C1 segment of cervical spinal cord (tissue), 14 donors: ENCODE measurements around the gene POLE2.
"Not testable (repeated sequence)": the region's sequence is repeated elsewhere in the genome, so short reads cannot be mapped to it uniquely, and the experiment has no call there.

Experiments used
- DNase-seq, 14 donors: peaks; one replicate each; lab custom pipeline; 2025; lab: John Stamatoyannopoulos, UW

POLE2 gene, protein sequence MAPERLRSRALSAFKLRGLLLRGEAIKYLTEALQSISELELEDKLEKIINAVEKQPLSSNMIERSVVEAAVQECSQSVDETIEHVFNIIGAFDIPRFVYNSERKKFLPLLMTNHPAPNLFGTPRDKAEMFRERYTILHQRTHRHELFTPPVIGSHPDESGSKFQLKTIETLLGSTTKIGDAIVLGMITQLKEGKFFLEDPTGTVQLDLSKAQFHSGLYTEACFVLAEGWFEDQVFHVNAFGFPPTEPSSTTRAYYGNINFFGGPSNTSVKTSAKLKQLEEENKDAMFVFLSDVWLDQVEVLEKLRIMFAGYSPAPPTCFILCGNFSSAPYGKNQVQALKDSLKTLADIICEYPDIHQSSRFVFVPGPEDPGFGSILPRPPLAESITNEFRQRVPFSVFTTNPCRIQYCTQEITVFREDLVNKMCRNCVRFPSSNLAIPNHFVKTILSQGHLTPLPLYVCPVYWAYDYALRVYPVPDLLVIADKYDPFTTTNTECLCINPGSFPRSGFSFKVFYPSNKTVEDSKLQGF

DNA sequence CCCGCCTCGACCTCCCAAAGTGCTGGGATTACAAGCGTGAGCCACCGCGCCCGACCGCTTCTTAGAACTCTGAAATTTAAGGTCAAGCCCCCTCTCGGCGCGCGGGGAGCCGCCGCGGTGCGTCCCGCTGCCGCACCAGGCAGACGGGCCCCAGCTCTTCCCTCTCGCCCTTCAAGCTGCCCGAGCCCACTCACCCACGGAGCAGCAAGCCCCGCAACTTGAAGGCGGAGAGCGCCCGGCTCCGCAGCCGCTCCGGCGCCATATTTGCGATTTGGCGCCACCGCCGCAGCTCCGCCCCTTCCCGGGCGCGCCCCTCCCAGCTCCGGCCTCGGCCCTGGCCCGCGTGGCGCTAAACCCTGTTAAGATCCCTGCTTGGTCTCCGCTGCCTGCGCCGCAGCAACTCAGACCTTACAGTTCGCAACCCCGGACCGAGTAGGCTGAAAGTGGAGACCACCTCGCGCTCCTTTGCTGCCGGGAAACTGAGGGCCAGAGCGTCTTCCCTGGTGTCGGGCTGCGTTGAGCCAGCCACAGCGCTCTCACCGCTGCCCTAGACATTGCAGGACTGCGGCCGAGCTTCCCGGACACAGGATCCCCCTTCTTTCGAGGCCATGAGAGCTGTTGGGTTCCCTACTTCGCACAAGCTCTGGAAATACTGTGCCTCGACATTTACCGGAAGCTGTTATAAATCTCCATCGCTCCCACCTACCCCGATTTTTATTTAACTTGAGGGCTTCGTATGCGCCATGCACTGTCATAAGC is at the start of gene POLE2:
TSS of gene POLE2 (minus strand) at position 273 of the 759 bp plus-strand sequence. CDS start at position 262, 11 bp downstream.
- DNase-seq: peak in 13 of 14 donors; percentile 4 to 76 (median 54)

DNA sequence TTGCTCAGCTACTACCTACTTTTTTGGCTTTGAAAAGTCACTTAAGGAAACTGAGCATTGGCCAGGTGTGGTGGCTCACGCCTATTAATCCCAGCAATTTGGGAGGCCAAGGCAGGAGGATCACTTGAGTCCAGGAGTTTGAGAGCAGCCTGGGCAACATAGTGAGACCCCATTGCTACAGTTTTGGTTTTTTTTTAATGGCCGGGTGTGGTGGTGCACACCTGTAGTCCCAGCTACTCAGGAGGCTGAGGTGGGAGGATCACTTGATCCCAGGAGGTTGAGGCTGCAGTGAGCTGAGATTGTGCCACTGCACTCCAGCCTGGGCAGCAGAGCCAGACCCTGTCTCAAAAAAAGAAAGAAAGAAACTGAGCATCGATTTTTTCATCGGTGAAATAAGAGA is 47.7 kb upstream of the POLE2 start:
- DNase-seq: not testable (repeated sequence)

DNA sequence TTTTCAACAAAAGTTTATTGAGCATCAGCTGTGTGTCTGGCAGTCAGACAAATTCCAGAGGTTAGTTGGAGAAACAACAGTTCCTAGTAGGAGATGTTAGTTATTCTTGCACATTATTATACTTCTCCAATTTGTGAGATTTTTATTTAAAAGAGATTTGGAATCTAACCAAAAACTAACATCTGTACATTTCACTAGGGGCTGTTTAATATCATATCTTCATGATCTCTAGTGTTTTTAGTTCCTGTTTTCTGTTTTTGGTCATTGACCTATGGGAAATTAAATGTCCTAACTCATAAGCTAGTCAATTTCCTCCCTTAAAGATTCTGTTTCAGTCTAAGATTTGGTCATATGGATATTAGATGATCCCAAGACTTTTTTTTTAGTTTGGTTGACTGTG is 45.8 kb upstream of the POLE2 start:
- DNase-seq: no peak

DNA sequence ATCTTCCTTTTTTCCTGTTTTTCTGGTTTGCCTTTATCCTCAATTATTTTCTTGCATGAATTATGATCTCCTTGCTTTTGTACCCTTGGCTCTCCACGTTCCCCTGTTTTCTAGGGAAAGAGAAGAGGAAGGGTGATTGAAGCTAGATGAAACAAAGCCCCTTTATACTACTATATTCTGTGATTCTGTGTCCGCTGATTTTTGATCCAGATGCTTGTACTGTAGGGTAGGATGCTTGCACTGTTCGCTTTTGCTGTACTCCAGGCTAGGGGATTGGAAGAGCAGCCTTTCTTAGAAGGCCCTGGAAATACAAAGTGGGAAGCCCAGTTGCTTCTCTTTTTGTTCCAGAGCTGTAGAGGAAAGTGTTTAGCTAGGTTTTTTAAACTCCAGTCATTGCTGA is 44.9 kb upstream of the POLE2 start:
- peak in 1 of 14 donors; percentile 22 for DNase-seq

DNA sequence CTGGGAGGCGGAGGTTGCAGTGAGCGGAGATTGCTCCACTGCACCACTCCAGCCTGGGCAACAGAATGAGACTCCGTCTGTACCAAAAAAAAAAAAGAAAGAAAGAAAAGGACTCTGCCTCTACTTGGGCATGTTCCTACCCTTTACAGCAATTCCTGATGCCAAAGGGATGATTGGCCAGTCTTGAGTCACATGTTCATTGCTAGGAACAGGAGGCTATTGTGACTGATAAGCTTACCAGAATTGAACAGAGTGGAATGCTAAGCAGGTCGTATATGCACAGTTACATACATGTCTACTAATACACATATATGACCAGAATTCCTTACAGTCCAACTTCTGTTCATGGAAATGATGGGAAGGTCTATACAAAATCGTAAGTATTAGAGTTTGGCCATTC is 39.2 kb upstream of the POLE2 start:
- no peak for DNase-seq

DNA sequence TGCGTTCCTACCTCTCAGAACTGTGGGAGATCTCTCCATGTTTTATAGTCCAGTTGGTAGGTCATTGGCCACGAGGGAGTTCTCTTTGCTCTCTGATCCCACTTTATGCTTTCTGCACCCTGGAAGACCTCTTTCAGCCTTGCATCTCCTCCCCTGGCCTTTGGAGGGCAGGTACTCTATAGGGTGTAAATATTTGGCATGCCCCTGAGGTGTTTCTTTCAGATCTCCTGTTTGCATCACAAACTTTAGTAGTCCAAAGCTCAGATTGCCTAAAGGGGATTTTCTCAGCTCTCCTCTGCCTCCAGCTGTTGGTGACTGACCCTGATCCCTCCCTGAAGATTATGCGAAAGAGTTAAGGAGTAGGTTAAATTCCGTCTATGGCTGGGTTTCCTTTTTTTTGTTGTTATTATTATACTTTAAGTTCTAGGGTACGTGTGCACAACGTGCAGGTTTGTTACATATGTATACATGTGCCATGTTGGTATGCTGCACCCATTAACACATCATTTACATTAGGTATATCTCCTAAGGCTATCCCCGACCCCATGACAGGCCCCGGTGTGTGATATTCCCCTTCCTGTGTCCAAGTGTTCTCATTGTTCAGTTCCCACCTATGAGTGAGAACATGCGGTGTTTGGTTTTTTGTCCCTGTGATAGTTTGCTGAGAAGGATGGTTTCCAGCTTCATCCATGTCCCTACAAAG is 33.9 kb upstream of the POLE2 start:
- DNase-seq: not testable (repeated sequence)

DNA sequence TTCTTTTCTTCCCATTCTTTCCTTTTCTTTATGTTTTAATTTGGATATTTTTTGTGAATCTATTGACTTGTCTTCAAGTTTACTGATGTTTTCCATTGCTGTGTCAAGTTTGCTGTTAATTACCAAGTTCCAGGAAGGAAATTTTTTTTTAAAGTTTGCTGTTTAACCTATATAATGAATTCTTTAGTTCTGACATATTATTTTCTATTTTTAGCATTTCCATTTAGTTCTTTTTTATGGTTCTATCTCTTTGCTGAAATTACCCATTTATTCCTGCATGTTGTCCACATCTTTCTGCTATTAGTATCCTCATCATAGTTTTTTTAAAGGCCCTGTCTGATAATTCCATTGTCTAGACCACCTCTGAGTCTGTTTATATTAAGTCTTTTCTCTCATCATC is 32.7 kb upstream of the POLE2 start:
- no peak for DNase-seq

DNA sequence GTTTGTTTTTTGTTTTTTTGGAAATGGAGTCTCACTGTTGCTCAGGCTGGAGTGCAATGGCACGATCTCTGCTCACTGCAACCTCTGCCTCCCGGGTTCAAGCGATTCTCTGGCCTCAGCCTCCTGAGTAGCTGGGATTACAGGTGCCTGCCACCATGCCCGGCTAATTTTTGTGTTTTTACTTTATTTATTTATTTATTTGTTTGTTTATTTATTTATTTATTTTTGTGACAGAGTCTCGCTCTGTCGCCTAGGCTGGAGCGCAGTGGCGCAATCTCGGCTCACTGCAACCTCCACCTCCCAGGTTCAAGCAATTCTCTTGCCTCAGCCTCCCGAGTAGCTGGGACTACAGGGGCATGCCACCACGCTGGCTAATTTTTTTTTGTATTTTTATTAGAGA is 23.0 kb upstream of the POLE2 start:
- not testable (repeated sequence) for DNase-seq

DNA sequence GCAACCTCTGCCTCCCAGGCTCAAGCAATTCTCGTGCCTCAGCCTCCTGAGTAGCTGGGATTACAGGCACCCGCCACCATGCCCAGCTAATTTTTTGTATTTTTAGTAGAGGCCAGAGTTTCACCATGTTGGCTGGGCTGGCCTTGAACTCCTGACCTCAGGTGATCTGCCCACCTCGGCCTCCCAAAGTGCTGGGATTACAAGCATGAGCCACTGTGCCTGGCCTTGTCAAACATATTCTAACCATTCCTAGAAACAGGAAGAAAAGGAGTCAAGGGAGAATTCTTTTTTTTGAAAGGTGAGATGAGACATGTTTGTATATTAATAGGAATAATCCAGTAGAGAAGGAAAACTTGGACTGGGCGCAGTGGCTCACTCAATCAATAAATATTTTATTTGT is 16.5 kb upstream of the POLE2 start:
- not testable (repeated sequence) for DNase-seq

DNA sequence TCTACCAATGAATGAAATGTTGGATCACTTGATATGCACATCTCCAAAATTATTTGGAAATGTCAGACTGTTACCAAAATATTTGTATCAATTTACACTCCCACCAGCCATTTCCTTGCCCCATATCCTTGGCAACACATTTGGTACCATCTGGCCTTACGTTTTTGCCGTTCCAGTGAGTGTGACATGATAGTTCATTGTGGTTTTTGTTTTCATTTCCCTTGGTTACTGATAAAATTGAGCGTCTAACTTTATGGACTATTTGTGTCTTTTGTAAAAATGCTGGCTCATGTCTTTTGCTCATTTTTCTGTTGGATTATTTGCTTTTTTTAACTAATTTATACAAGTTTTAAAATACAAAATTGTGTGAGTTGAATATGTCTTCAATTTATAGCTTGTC is 16.0 kb upstream of the POLE2 start:
- no peak for DNase-seq

DNA sequence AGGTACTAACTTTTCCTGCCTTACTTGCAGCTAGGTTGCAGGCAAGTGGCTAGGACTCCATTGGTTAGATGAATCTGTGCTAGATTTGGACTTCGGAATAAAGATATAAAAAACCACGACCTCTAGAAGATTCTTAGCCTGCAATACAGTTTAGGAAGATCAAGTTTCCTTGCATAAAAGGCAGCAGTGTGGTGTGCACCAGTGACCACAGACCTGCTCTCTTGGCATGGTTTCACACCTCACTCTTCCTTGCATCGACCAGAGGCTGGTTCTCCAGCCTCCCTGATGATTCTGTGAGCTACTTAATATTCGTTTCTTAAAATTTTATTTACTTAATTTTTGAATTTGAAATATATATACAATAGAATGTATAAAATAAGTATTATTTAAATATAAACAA is 14.7 kb upstream of the POLE2 start:
- no peak for DNase-seq

DNA sequence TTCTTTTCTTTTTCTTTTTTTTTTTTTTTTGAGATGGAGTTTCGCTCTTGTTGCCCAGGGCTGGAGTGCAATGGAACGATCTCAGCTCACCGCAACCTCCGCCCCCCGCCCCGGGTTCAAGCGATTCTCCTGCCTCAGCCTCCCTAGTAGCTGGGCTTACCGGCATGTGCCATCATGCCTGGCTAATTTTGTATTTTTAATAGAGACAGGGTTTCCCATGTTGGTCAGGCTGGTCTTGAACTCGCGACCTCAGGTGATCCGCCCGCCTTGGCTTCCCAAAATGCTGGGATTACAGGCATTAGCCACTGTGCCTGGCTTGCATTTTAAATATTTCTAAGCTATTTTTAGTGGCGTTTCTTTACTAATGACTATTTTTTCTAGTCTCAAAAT is 5.7 kb upstream of the POLE2 start:
- not testable (repeated sequence) for DNase-seq

DNA sequence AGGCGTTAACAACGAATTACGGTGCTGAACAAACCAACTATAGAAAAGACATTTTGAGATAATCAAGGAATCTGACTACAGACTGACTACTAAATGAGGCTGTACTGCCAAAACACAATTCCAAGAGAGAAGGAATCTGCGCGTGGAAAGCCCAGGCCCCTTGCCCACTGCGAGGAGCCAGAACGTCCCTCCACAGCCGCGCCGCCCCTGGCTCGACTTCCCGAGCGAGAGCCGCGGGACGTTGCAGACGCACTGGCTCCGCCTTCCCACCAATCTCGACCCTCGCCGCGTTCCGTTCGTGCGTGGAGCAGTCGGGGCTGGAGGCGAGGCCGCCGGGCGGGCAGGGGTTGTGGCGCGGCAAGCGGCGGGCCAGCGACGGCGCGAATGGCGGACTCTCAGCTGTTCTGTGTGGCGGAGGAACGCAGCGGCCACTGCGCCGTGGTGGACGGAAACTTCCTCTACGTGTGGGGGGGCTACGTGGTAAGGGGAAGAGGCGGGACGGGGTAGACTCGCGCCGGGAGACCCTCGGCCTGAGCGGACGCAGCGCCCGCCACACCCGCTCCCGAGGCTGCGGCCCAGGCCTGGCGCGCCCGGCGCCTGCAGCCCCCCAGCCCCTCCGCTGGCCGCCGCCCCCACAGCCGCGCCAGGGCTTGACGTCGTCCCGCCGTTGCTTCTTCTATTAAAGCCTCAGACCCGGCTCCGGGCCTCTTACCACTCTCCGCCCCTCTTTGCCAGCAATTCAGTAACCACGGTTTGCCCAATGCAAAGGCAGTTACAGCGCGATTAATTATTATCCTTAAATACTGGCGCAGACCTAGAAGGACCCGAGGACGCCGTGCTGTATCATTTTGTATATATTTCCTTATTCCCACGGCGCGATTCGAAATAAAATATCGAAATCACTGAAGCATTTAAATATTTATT is 5.1 kb upstream of the POLE2 start, which contains the start of gene KLHDC1:
TSS of gene KLHDC1 (plus strand) at position 310 of the 924 bp plus-strand sequence. CDS start at position 385, 75 bp downstream.
- peak; percentile 39 to 90 (median 77) for DNase-seq

DNA sequence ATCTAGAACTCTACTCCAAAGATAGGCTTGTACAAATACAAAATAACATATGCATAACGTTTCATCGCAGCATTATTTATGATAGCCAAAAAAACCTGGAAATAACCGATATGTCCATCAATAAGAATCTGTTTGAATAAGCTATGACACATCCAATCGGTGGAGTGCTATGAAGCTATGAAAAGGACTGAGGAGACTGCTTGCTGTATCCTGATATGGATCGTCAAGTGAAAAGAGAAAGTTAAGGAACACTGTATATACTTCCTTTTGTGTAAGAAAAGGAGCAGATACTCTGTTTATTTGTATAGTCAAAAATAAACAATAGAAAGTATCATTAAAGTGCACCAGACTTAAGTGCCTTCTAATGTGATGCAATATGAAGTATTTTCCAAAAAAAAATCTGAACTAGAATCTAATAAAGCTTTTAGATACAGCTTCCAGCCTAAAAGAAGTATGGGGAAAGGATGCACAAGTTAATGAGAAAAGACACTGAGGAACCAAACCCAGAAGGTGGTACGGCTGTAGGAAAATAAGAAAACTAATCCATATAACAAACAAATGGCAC is 4.3 kb upstream of the POLE2 start:
- DNase-seq: no peak

DNA sequence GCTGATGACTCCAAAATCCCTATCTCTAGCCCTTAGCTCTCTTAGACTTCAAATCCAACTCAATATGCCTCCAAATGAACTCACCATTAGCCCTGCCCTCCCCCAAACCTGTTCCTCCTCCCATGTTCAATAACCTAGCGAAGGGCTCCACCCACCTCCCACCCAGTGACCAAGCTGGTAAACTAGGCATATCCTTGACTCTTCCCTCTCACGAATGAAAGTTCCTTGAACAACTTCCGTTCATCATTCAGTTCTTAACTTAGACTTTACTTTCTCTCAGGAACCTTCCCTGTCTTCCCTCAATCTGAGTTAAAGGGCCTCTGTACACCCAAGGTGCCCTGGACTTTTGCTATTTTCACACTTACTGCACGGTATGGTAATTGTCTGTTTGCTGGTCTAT is 3.0 kb upstream of the POLE2 start:
- DNase-seq: no peak

DNA sequence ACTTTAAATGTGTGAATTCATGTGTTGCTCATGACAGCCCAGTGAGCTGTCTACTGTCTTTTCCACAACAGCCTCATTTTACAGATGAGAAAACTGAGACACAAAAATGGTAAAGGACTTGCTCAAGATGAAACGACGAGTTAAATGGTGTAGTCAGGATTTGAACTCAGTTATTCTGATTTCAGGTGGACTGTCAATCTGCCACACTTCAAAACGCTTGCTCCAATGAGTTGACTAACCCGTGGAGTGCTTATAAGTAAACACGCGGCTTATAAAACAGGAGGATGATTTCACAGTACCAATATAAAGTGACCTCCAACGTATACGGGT is 652 bp upstream of the POLE2 start:
- no peak for DNase-seq

DNA sequence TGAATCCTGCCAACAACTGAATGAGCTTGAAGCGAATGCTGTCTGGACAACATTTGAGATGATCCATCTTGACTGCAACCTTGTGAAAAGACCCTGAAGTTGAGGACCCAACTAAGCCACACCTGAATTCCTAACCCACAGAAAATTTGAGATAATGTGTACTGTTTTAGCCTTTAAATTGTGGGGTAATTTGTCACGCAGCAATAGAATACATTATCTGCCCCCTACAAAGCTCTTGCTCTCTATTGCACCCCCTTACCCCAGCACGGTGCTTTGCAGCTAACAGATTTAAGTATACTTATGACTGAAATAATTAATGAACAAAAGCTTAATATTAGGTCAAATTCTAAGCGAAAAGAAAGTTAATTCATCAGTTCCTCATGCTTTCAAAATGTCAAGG is 1.6 kb downstream of the POLE2 start:
- DNase-seq: no peak

DNA sequence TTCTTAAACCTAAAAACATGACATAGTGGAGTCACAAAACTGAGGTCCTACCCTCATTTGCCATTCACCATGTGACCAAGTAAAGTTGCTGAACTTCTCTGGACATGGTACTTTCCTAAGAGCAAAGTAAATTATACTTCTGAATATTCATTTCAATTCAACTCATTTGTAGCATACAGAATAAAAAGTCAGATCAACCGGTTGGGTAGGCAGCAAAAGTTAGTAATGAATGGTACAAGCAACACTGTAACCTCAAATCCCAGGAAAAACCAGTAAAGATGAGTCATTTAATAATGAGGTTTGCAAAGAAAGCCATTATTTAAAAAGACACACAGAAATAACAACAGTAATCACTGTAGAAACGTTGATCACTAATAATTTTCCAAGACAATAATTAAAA is 8.7 kb downstream of the POLE2 start:
- no peak for DNase-seq

DNA sequence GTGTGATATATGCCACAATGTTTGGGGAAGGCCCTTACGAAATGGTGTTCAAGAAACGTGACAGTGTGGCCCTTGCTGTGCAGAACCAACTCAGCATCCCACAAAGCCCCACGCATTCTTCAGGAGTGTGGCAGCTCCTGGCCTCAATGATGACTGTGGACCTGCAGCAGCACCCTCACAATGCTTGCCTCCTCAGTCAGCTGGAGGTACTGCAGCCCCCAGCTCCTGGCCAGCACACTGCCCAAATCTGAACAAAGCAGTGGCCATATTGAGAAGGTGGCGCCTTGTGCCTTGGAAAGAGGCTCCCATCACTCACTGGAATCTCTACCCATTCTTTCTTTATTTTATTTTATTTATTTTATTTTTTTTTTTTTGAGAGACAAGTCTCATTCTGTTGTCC is 10.4 kb downstream of the POLE2 start:
- no peak for DNase-seq

DNA sequence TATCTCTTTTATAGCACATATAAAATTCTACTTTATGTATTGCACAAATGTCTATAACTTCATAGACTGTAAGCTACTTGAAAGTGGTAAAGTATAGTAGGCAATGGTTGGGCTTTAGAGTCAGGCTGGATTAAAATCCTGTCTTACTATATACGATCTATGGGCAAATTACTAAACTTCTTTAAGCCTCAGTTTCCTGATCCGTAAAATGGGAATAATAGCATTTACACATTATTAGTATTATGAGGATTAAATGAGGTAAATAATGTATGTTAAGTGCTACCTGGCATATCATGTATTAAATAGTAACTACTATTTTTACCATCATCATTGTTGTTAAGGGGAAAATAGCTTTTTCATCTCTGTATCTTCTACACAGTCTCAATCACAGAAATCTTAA is 14.4 kb downstream of the POLE2 start:
- no peak for DNase-seq

DNA sequence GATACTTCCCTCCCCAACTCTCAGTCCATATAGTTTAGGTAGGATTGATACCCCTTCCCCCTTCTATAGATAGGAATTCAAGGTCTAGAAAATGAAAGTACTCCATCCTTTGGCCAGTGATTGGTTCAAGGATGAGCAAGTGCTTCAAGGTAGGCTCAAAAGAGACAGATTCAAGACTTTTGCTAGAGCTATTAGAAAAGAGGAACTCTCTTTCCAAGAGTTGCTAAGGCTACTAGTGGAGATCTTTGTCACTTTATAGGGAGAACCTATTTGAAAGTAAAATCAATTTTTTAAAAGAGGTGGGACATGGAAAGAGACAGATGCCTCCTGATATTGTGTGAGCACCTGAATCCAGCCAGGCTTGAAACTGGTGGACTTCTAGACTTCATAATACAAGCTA is 17.5 kb downstream of the POLE2 start:
- DNase-seq: no peak
